HepG2 (cell line): ENCODE results near the gene TMEM219. TPM values are rescaled to one million over a fixed set of nuclear protein-coding genes. Genes with fewer than 3 reads are reported as not detected.

Experiments used
- ARID3A ChIP-seq: IDR thresholded peaks from 2 replicates; pipeline ENCODE4 v1.6.1; 2012; ENCODE audit warnings: low read depth, low read length, improper control_type of control experiment
- ASH2L ChIP-seq: fragments of 300-600, 200-600 bp; sonication (generic); IDR thresholded peaks from 2 replicates; pipeline ENCODE4 v1.7.0; 2017; ENCODE audit warnings: low read depth, mild to moderate bottlenecking, moderate library complexity, mixed read lengths, low read length; ENCODE audit not compliant: insufficient read length
- ELF3 ChIP-seq: IDR thresholded peaks from 2 replicates; pipeline ENCODE4 v1.6.1; 2016; ENCODE audit warnings: missing genetic modification reagents, missing compliant biosample characterization
- FOXP1 ChIP-seq, 2 experiments: fragments of 450-650 bp in 1 of 2; IDR thresholded peaks; 2 replicates each; pipeline ENCODE4 v1.6.1; 2017 to 2018; ENCODE audit warnings: antibody characterized with exemption in 1 of 2
- HMG20A ChIP-seq: IDR thresholded peaks from 2 replicates; pipeline ENCODE4 v1.6.1; 2016; ENCODE audit warnings: borderline replicate concordance
- HMGXB3 ChIP-seq: sonication (generic); formaldehyde crosslinking; IDR thresholded peaks from 2 replicates; pipeline ENCODE4 v1.4.0; 2020; ENCODE audit warnings: missing genetic modification reagents, borderline replicate concordance
- HNF4A ChIP-seq: sonication (generic); formaldehyde crosslinking; IDR thresholded peaks from 2 replicates; pipeline ENCODE4 v1.4.0; 2020; ENCODE audit warnings: missing genetic modification reagents
- HOMEZ ChIP-seq: IDR thresholded peaks from 2 replicates; pipeline ENCODE4 v1.6.1; 2016; ENCODE audit warnings: low read depth
- LCORL ChIP-seq, 2 experiments: fragments of 450-650 bp in 1 of 2; sonication (generic) in 1 of 2; formaldehyde crosslinking in 1 of 2; IDR thresholded peaks; 2 replicates each; pipeline versions ENCODE4 v1.5.0 to v1.6.1; 2017 to 2020; ENCODE audit warnings: antibody characterized with exemption in 1 of 2, missing genetic modification reagents in 1 of 2
- MED1 ChIP-seq: sonication (generic); formaldehyde crosslinking; IDR thresholded peaks from 2 replicates; pipeline ENCODE4 v1.4.0; 2020; ENCODE audit warnings: missing genetic modification reagents
- POGK ChIP-seq: sonication (generic); formaldehyde crosslinking; conservative IDR thresholded peaks from 2 replicates; pipeline ENCODE4 v1.8.0; 2022; ENCODE audit warnings: mild to moderate bottlenecking, moderate library complexity, missing genetic modification reagents
- TFDP1 ChIP-seq: IDR thresholded peaks from 2 replicates; pipeline ENCODE4 v1.6.1; 2016; ENCODE audit warnings: missing compliant biosample characterization, missing genetic modification reagents, borderline replicate concordance
- U2AF2 ChIP-seq: fragments of 200-400 bp; formaldehyde crosslinking; IDR thresholded peaks from 2 replicates; pipeline ENCODE4 v1.6.1; 2017; ENCODE audit warnings: low read depth, mild to moderate bottlenecking, low read length
- ZBTB38 ChIP-seq: sonication (generic); formaldehyde crosslinking; IDR thresholded peaks from 2 replicates; pipeline ENCODE4 v1.5.1; 2020; ENCODE audit warnings: mild to moderate bottlenecking, missing genetic modification reagents
- ZNF629 ChIP-seq: sonication (generic); formaldehyde crosslinking; conservative IDR thresholded peaks from 2 replicates; pipeline ENCODE4 v1.5.0; 2020; ENCODE audit warnings: missing genetic modification reagents
- ZSCAN25 ChIP-seq: sonication (generic); formaldehyde crosslinking; IDR thresholded peaks from 2 replicates; pipeline ENCODE4 v1.8.0; 2022; ENCODE audit warnings: mild to moderate bottlenecking, missing genetic modification reagents
- polyA plus RNA-seq, 8 experiments: library from polyadenylated mRNA; depleted of rRNA in 3 of 8; stranded (reverse) in 7 of 8; unstranded in 1 of 8; fragments of >200 nt; fragmentation: Illumina TruSeq in 4 of 8; extraction: Trizol in 4 of 8; gene quantifications; 2 replicates each; pipeline versions ENCODE4 v1.2.1 to v1.2.3, GENCODE V29; 2011 to 2016; ENCODE audit warnings: low read depth in 4 of 8, missing spikeins in 1 of 8, mixed read lengths in 1 of 8; ENCODE audit not compliant: insufficient read depth in 1 of 8
- total RNA-seq, 5 experiments: library from RNA; depleted of rRNA; stranded (reverse); fragments of >200 nt; fragmentation: Illumina TruSeq; extraction: Trizol; gene quantifications; 2 replicates each; pipeline ENCODE4 v1.2.3, GENCODE V29; 2016; ENCODE audit warnings: low read depth in 1 of 5

Gene TMEM219
- total and polyA plus RNA-seq, 2 of the 13 experiments (the other 11 are each of a cell fraction or from before 2014, with no cell fraction given), result 105 to 115 TPM

- TF ChIP-seq ARID3A (peak; percentile 96), ASH2L (peak; percentile 71), HMG20A (CRISPR knock-in tag) (0 out of 2 replicates have a peak, but pooled peaks have one; percentile 41), ZBTB38 (CRISPR knock-in tag) (no peak), U2AF2 (no peak), POGK (no peak), HMGXB3 (CRISPR knock-in tag) (0 out of 2 replicates have a peak, but pooled peaks have one; percentile 30), HNF4A (CRISPR knock-in tag) (peak; percentile 34), LCORL (IDR thresholded peaks at IDR 0.05) (no peak), LCORL (CRISPR knock-in tag; IDR thresholded peaks at IDR 0.05) (peak; percentile 36; the same call in 1 of the 2 replicates), FOXP1 (IDR thresholded peaks at IDR 0.05) (0 out of 2 replicates have a peak, but pooled peaks have one; percentile 30), FOXP1 (CRISPR knock-in tag; IDR thresholded peaks at IDR 0.05) (no peak), ELF3 (CRISPR knock-in tag) (peak; percentile 37; the same call in 1 of the 2 replicates), HOMEZ (CRISPR knock-in tag) (peak; percentile 39; the same call in 1 of the 2 replicates), MED1 (CRISPR knock-in tag) (0 out of 2 replicates have a peak, but pooled peaks have one; percentile 34), ZNF629 (CRISPR knock-in tag) (peak; percentile 33; the same call in 1 of the 2 replicates), TFDP1 (CRISPR knock-in tag) (no peak), ZSCAN25 (CRISPR knock-in tag) (peak; percentile 11; the same call in 1 of the 2 replicates)
These were observed 17.8 kb upstream of the TMEM219 start (continued) for GRCh38 chr16:29943846-29944799.
